Measurements from ENCODE around the gene KBTBD3.

GRCh38 chr11:106088896-106089295, 11.7 kb upstream of the KBTBD3 start:
- TF ChIP-seq POLR2A (IDR thresholded peaks at IDR 0.05) (no peak), CTCF (IDR thresholded peaks at IDR 0.05) (no peak), POLR2AphosphoS5 (IDR thresholded peaks at IDR 0.05) (no peak), EP300 (IDR thresholded peaks at IDR 0.05) (no peak)
